Activated CD4-positive, alpha-beta T cell treated with anti-CD3 and anti-CD28 coated beads, Interleukin-2, amount 10 ng/mL, durations not matched to agents 7 days and 5 days (primary cell): ENCODE data around the gene SEC16B. TPM values are rescaled to one million over a fixed set of nuclear protein-coding genes. Genes with fewer than 3 reads are reported as not detected.

Source experiments
- CTCF ChIA-PET: fragments of 350-600 bp; sonication (Branson Sonifier 250); formaldehyde crosslinking; loops from one replicate; lab custom pipeline; 2021; ENCODE audit warnings: antibody characterized with exemption; lab: Charles Lee
- POLR2A ChIA-PET: fragments of 350-600 bp; sonication (Branson Sonifier 250); formaldehyde crosslinking; loops from one replicate; lab custom pipeline; 2021; ENCODE audit warnings: antibody characterized with exemption; lab: Charles Lee
- DNase-seq: peaks from one replicate; pipeline ENCODE4 v3.0.0-alpha.2; 2020
- H3K27ac Mint-ChIP-seq: one replicate; pipeline ENCODE4 v1.8.0; 2021; ENCODE audit warnings: mild to moderate bottlenecking, moderate library complexity, mixed read lengths
- H3K27me3 Mint-ChIP-seq: one replicate; pipeline ENCODE4 v1.8.0; 2021; ENCODE audit warnings: mixed read lengths
- H3K36me3 Mint-ChIP-seq: one replicate; pipeline ENCODE4 v1.8.0; 2021; ENCODE audit warnings: low read depth, mixed read lengths
- H3K4me1 Mint-ChIP-seq: one replicate; pipeline ENCODE4 v1.8.0; 2021; ENCODE audit warnings: mixed read lengths
- H3K4me3 Mint-ChIP-seq: one replicate; pipeline ENCODE4 v1.8.0; 2021; ENCODE audit warnings: mild to moderate bottlenecking, moderate library complexity, mixed read lengths
- H3K9me3 Mint-ChIP-seq: one replicate; pipeline ENCODE4 v1.8.0; 2021; ENCODE audit warnings: mixed read lengths
- total RNA-seq, 2 experiments: library from RNA; stranded (reverse); gene quantifications; one replicate each; pipeline ENCODE4 v1.2.3, GENCODE V29; 2021

Gene SEC16B
- total RNA-seq, 2 experiments from 2014 or later = 0.23 TPM; not detected in 1

GRCh38 chr1:177928194-177928593, 41.7 kb downstream of the SEC16B start:
- Mint-ChIP-seq H3K9me3 (no peaks in the 10 kb centered on the region), H3K27me3 (no peaks in the 10 kb centered on the region), H3K4me1 (no peaks in the 10 kb centered on the region), H3K4me3 (no peak overlapping the region), H3K36me3 (no peaks in the 10 kb centered on the region), H3K27ac (no peak overlapping the region)
- ChIA-PET POLR2A (no interaction called here), CTCF (interaction anchor here (0.7 kb wide), 1 partner anchor 8 kb away, joined by 3 read pairs; no protein-coding TSS in a partner anchor)
- DNase-seq = no peak

GRCh38 chr1:177927021-177927596, 42.7 kb downstream of the SEC16B start:
- H3K4me1 Mint-ChIP-seq = no peaks in the 10 kb centered on the region
- no peak overlapping the region for H3K27ac Mint-ChIP-seq
- no peaks in the 10 kb centered on the region for H3K9me3 Mint-ChIP-seq
- no peaks in the 10 kb centered on the region for H3K36me3 Mint-ChIP-seq
- H3K27me3 Mint-ChIP-seq = no peaks in the 10 kb centered on the region
- no peak overlapping the region for H3K4me3 Mint-ChIP-seq
- no peak for DNase-seq
- ChIA-PET CTCF (no interaction called here), POLR2A (no interaction called here)

DNA sequence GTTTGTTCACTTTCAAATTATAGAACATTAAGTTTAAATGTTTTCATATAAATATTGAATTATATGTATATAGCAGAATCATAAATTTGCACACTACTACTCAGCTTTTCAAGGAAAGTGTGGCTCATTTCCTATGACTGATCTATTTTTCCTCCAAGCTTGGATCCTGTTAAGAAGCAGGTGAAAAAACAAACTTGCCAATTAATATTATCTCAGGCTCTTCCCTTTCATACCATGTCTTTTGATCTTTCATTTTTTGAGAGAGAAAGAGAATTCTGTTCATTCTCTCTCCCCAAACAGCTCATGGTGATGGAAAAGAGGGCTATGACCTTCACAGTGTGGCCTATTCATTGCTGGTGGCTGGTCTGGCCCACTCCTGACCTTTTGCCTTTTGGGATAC, 43.7 kb downstream of the SEC16B start:
- CTCF ChIA-PET = no interaction called here
- Mint-ChIP-seq H3K4me3 (no peak overlapping the region), H3K27ac (no peak overlapping the region), H3K9me3 (no peaks in the 10 kb centered on the region), H3K36me3 (no peaks in the 10 kb centered on the region), H3K27me3 (no peaks in the 10 kb centered on the region), H3K4me1 (no peaks in the 10 kb centered on the region)
- POLR2A ChIA-PET = no interaction called here
- no peak for DNase-seq

DNA sequence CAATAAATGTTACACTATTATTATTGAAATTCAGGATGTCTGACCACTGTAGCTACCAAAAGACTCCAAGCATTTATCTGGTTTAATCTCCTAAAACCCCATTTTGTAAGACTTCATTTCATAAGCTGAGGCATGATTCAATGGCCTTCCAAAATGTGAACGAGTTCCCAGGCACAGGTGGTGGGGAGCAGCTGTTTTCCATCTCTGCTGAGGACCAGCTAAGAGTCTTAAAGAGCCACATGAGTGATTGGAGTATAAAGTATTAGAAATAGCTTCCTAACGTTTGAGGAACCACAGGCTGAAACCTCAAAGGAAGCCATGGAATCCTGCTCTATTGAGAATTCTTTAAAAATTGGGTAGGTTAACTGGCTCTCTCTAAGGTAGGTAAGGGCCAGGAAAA, 44.9 kb downstream of the SEC16B start:
- ChIA-PET CTCF (no interaction called here), POLR2A (no interaction called here)
- no peaks in the 10 kb centered on the region for H3K36me3 Mint-ChIP-seq
- no peak for DNase-seq
- H3K27ac Mint-ChIP-seq = no peak overlapping the region
- H3K9me3 Mint-ChIP-seq = no peaks in the 10 kb centered on the region
- H3K4me1 Mint-ChIP-seq = no peaks in the 10 kb centered on the region
- H3K27me3 Mint-ChIP-seq = no peaks in the 10 kb centered on the region
- H3K4me3 Mint-ChIP-seq = no peak overlapping the region

DNA sequence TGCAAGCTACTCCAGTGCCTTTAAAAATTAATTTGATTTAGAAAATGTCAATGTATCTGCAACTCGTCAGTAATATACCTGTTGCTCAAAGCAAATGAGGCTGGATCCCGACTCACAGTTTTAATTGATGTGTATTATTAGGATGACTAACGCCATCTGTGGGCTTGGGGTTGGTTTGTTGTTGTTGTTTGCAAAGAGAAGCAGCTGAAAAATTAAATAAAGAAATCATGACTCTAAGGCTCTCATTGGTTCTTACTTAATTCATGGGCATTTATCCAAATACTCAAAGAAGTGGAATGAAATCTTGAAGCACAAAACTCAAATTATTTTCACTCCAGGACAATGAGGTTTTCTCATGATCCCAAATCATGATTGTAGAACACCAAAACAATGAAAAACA, 46.4 kb downstream of the SEC16B start:
- no peaks in the 10 kb centered on the region for H3K4me1 Mint-ChIP-seq
- H3K4me3 Mint-ChIP-seq = no peak overlapping the region
- ChIA-PET POLR2A (no interaction called here), CTCF (no interaction called here)
- H3K36me3 Mint-ChIP-seq = no peaks in the 10 kb centered on the region
- no peak for DNase-seq
- H3K9me3 Mint-ChIP-seq = no peaks in the 10 kb centered on the region
- H3K27me3 Mint-ChIP-seq = no peaks in the 10 kb centered on the region
- H3K27ac Mint-ChIP-seq = no peak overlapping the region

GRCh38 chr1:177922209-177922608, 47.6 kb downstream of the SEC16B start:
- ChIA-PET POLR2A (no interaction called here), CTCF (no interaction called here)
- Mint-ChIP-seq H3K27me3 (no peaks in the 10 kb centered on the region), H3K4me3 (no peak overlapping the region), H3K4me1 (no peaks in the 10 kb centered on the region), H3K36me3 (no peaks in the 10 kb centered on the region), H3K9me3 (no peaks in the 10 kb centered on the region), H3K27ac (no peak overlapping the region)
- no peak for DNase-seq

GRCh38 chr1:177921590-177921989, 48.3 kb downstream of the SEC16B start:
- POLR2A ChIA-PET = no interaction called here
- no peak overlapping the region for H3K4me3 Mint-ChIP-seq
- CTCF ChIA-PET = no interaction called here
- H3K36me3 Mint-ChIP-seq = no peaks in the 10 kb centered on the region
- H3K27ac Mint-ChIP-seq = no peak overlapping the region
- DNase-seq = no peak
- no peaks in the 10 kb centered on the region for H3K9me3 Mint-ChIP-seq
- no peaks in the 10 kb centered on the region for H3K27me3 Mint-ChIP-seq
- no peaks in the 10 kb centered on the region for H3K4me1 Mint-ChIP-seq

DNA sequence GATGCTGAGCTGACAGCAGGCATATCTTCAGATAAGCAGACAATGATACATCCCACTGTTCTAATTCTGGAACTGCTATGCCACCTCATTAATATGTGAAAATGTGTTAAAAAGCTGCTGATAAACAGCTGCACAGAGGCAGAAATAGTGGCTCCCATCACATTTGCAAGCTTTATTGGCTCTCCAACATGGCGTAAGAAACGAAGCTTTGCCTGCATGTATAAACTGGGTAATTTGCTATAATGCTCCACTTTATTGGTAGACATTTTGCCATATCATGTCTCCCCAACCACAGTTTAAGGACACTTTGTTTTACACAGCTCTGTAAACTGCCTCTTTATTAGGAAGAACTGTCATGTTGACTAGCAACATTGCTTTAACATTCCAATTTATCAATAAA, 49.8 kb downstream of the SEC16B start:
- DNase-seq = no peak
- H3K4me1 Mint-ChIP-seq = no peaks in the 10 kb centered on the region
- H3K9me3 Mint-ChIP-seq = no peaks in the 10 kb centered on the region
- ChIA-PET POLR2A (interaction anchor here (0.5 kb wide), 1 partner anchor 152 kb away, joined by 5 read pairs; no protein-coding TSS in a partner anchor), CTCF (interaction anchor here (0.6 kb wide), 1 partner anchor 8 kb away, joined by 3 read pairs; no protein-coding TSS in a partner anchor)
- no peaks in the 10 kb centered on the region for H3K27me3 Mint-ChIP-seq
- no peak overlapping the region for H3K27ac Mint-ChIP-seq
- H3K4me3 Mint-ChIP-seq = no peak overlapping the region
- no peaks in the 10 kb centered on the region for H3K36me3 Mint-ChIP-seq

DNA sequence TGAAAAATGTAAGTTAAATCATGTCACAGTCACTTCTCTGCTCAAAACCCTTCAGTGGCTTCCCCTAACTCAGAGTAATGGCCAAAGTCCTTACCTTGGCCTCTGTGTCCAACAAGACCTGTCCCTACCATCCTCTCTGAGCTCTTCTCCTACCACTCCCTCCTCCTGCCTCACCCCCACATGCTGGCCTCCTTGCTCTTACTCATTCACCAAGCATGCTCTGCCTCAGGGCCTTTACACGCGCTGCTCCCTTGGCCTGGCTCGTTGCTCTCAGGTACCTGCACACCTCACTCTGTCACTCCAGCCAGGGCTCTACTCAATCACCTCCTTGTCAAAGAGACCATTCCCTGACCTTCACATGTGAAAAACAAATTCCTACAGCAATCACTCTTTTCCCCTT, 54.2 kb downstream of the SEC16B start:
- Mint-ChIP-seq H3K4me3 (no peak overlapping the region), H3K36me3 (no peaks in the 10 kb centered on the region), H3K27me3 (no peaks in the 10 kb centered on the region), H3K4me1 (no peaks in the 10 kb centered on the region), H3K27ac (no peak overlapping the region), H3K9me3 (no peaks in the 10 kb centered on the region)
- DNase-seq = no peak
- ChIA-PET CTCF (no interaction called here), POLR2A (no interaction called here)

- no peaks in the 10 kb centered on the region for H3K9me3 Mint-ChIP-seq
- H3K27me3 Mint-ChIP-seq = no peaks in the 10 kb centered on the region
- no peak overlapping the region for H3K27ac Mint-ChIP-seq
- no peak overlapping the region for H3K4me3 Mint-ChIP-seq
- CTCF ChIA-PET = no interaction called here
- no peaks in the 10 kb centered on the region for H3K4me1 Mint-ChIP-seq
- POLR2A ChIA-PET = no interaction called here
- no peak for DNase-seq
- H3K36me3 Mint-ChIP-seq = no peaks in the 10 kb centered on the region
These were observed 55.3 kb downstream of the SEC16B start for GRCh38 chr1:177914603-177915002.

GRCh38 chr1:177913762-177914540, 55.9 kb downstream of the SEC16B start:
- CTCF ChIA-PET = no interaction called here
- POLR2A ChIA-PET = no interaction called here
- no peak for DNase-seq
- Mint-ChIP-seq H3K36me3 (no peaks in the 10 kb centered on the region), H3K4me3 (no peak overlapping the region), H3K27ac (no peak overlapping the region), H3K4me1 (no peaks in the 10 kb centered on the region), H3K27me3 (no peaks in the 10 kb centered on the region), H3K9me3 (no peaks in the 10 kb centered on the region)

- Mint-ChIP-seq H3K27ac (no peak overlapping the region), H3K4me1 (no peaks in the 10 kb centered on the region), H3K36me3 (no peaks in the 10 kb centered on the region), H3K27me3 (no peaks in the 10 kb centered on the region), H3K4me3 (no peak overlapping the region), H3K9me3 (no peaks in the 10 kb centered on the region)
- ChIA-PET CTCF (no interaction called here), POLR2A (no interaction called here)
- no peak for DNase-seq
These were observed 56.9 kb downstream of the SEC16B start for GRCh38 chr1:177912991-177913390.

DNA sequence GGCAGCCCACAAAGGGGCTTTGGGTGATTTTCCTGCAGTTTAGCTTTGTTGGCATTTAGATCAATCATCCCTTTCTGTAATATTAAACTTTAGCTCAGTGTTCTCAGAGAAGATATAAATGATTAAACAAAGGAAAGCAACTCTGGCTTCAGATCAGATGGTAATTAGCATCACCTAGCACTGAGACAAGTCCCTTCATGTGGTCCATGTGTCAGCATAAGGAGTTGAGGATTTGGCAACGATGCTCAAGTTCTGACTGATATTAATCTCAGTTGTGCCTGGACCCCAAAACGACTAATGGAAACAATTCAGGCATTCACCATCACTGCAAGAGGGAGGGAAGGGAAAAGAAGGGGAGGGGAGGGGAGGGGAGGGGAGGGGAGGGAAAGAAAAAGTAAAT, 60.4 kb downstream of the SEC16B start:
- Mint-ChIP-seq H3K27me3 (no peaks in the 10 kb centered on the region), H3K4me1 (no peaks in the 10 kb centered on the region), H3K4me3 (no peak overlapping the region), H3K27ac (no peak overlapping the region), H3K36me3 (no peaks in the 10 kb centered on the region), H3K9me3 (no peaks in the 10 kb centered on the region)
- CTCF ChIA-PET = no interaction called here
- no peak for DNase-seq
- POLR2A ChIA-PET = no interaction called here

GRCh38 chr1:177907000-177907399, 62.9 kb downstream of the SEC16B start:
- H3K36me3 Mint-ChIP-seq = no peaks in the 10 kb centered on the region
- CTCF ChIA-PET = no interaction called here
- H3K27me3 Mint-ChIP-seq = no peaks in the 10 kb centered on the region
- H3K4me3 Mint-ChIP-seq = no peak overlapping the region
- no peak overlapping the region for H3K27ac Mint-ChIP-seq
- POLR2A ChIA-PET = no interaction called here
- DNase-seq = no peak
- no peaks in the 10 kb centered on the region for H3K4me1 Mint-ChIP-seq
- no peaks in the 10 kb centered on the region for H3K9me3 Mint-ChIP-seq
